H1 (cell line): ENCODE data around the gene BTD. TPM values are rescaled to one million over a fixed set of nuclear protein-coding genes. Genes with fewer than 3 reads are reported as not detected.

Source experiments
- CTCF ChIA-PET: fragments of 300-600 bp; sonication (Branson Sonifier 250); formaldehyde crosslinking; loops from one replicate; lab custom pipeline; 2021; ENCODE audit not compliant: partially characterized antibody; lab: Charles Lee
- POLR2A ChIA-PET: fragments of 300-600 bp; sonication (Branson Sonifier 250); formaldehyde crosslinking; loops from one replicate; lab custom pipeline; 2021; ENCODE audit warnings: inconsistent platforms; ENCODE audit not compliant: partially characterized antibody; lab: Charles Lee
- DNase-seq, 2 experiments: peaks; one replicate each; pipeline versions ENCODE4 v3.0.0 to v3.0.0-alpha.2; 2010 to 2022; ENCODE audit warnings: low spot score in 2 of 2, low read depth in 1 of 2, mixed read lengths in 1 of 2
- FAIRE-seq: peaks from 2 replicates; lab custom pipeline; 2011; peaks lifted over from hg19 to GRCh38; lab: Jason Lieb, UNC
- H2AFZ ChIP-seq: 2 replicates; pipeline ENCODE4 v1.8.1; 2012; ENCODE audit warnings: low read length, inconsistent platforms
- H2AK5ac ChIP-seq: 2 replicates; pipeline ENCODE4 v1.6.1; 2013; ENCODE audit warnings: low read depth, low read length
- H2BK120ac ChIP-seq: replicated peaks from 2 replicates; pipeline ENCODE3; 2013; ENCODE audit warnings: low read depth, low read length, inconsistent platforms
- H2BK12ac ChIP-seq: 2 replicates; pipeline ENCODE4 v1.6.1; 2013; ENCODE audit warnings: low read depth, low read length
- H2BK15ac ChIP-seq: 2 replicates; pipeline ENCODE4 v1.6.1; 2013; ENCODE audit warnings: low read length
- H2BK20ac ChIP-seq: 2 replicates; pipeline ENCODE4 v1.6.1; 2013; ENCODE audit warnings: low read length
- H2BK5ac ChIP-seq: 2 replicates; pipeline ENCODE4 v1.6.1; 2013; ENCODE audit warnings: low read depth, low read length
- H3K14ac ChIP-seq: 2 replicates; pipeline ENCODE4 v1.6.1; 2013; ENCODE audit warnings: inconsistent platforms; ENCODE audit not compliant: insufficient read length
- H3K18ac ChIP-seq: 2 replicates; pipeline ENCODE4 v1.6.1; 2013; ENCODE audit warnings: low read length; ENCODE audit errors: extremely low read depth
- H3K23ac ChIP-seq: 2 replicates; pipeline ENCODE4 v1.6.1; 2013; ENCODE audit warnings: inconsistent platforms; ENCODE audit not compliant: insufficient read length
- H3K23me2 ChIP-seq: 2 replicates; pipeline ENCODE4 v1.6.1; 2013; ENCODE audit warnings: low read depth, low read length
- H3K27ac ChIP-seq: 2 replicates; pipeline ENCODE4 v1.6.1; 2011; ENCODE audit warnings: low read depth, low read length, inconsistent platforms
- H3K27me3 ChIP-seq, 4 experiments: replicated peaks in 1 of 4; 1 replicate in 1 of 4; 2 replicates in 3 of 4; pipeline versions ENCODE4 v1.6.1 to v1.8.1; 2011 to 2013; ENCODE audit warnings: low read length in 3 of 4, mild to moderate bottlenecking in 3 of 4, inconsistent platforms in 2 of 4, mixed read lengths in 2 of 4, moderate library complexity in 1 of 4; ENCODE audit not compliant: control insufficient read depth in 3 of 4, insufficient read depth in 3 of 4; ENCODE audit errors: extremely low read depth in 1 of 4
- H3K36me3 ChIP-seq, 4 experiments: 2 replicates each; pipeline versions ENCODE4 v1.6.1 to v1.8.1; 2011 to 2013; ENCODE audit warnings: mild to moderate bottlenecking in 4 of 4, low read length in 3 of 4, moderate library complexity in 2 of 4, control low read depth in 1 of 4, inconsistent platforms in 1 of 4; ENCODE audit not compliant: insufficient read depth in 4 of 4, control insufficient read depth in 2 of 4
- H3K4ac ChIP-seq: replicated peaks from 2 replicates; pipeline ENCODE3; 2013; ENCODE audit warnings: low read length, low read depth, mixed read lengths, inconsistent platforms; ENCODE audit not compliant: insufficient read length
- H3K4me1 ChIP-seq, 4 experiments: replicated peaks in 1 of 4; 1 replicate in 1 of 4; 2 replicates in 3 of 4; pipeline versions ENCODE4 v1.6.1 to v1.8.1; 2011 to 2013; ENCODE audit warnings: low read length in 3 of 4, inconsistent platforms in 2 of 4, mixed read lengths in 1 of 4; ENCODE audit not compliant: insufficient read depth in 4 of 4, control insufficient read depth in 3 of 4
- H3K4me2 ChIP-seq, 2 experiments: 2 replicates each; pipeline versions ENCODE4 v1.6.1 to v1.8.1; 2011 to 2013; ENCODE audit warnings: low read depth in 2 of 2, low read length in 2 of 2, control low read depth in 1 of 2, inconsistent platforms in 1 of 2, mild to moderate bottlenecking in 1 of 2; ENCODE audit not compliant: insufficient read depth in 1 of 2
- H3K4me3 ChIP-seq, 4 experiments: fragments of 200-600, 300-600 bp in 1 of 4; sonication (generic), shearing (Covaris generic), sonication (Bioruptor Twin) in 1 of 4; 2 replicates each; pipeline versions ENCODE4 v1.5.1 to v1.8.1; 2011 to 2016; ENCODE audit warnings: low read length in 4 of 4, low read depth in 3 of 4, control low read depth in 2 of 4, inconsistent platforms in 2 of 4, mild to moderate bottlenecking in 2 of 4, mixed read lengths in 1 of 4, moderate library complexity in 1 of 4; ENCODE audit not compliant: insufficient read depth in 2 of 4; ENCODE audit errors: extremely low read depth in 1 of 4
- H3K56ac ChIP-seq: replicated peaks from 2 replicates; pipeline ENCODE3; 2013; ENCODE audit warnings: low read depth, mild to moderate bottlenecking, mixed read lengths, low read length, inconsistent platforms; ENCODE audit not compliant: insufficient read length
- H3K79me1 ChIP-seq: 2 replicates; pipeline ENCODE4 v1.6.1; 2013; ENCODE audit warnings: low read depth, low read length, control low read depth
- H3K79me2 ChIP-seq, 2 experiments: 2 replicates each; pipeline versions ENCODE4 v1.6.1 to v1.8.1; 2012 to 2013; ENCODE audit warnings: low read length in 2 of 2, mild to moderate bottlenecking in 2 of 2, inconsistent platforms in 1 of 2; ENCODE audit not compliant: insufficient read depth in 2 of 2, control insufficient read depth in 1 of 2
- H3K9ac ChIP-seq, 4 experiments: replicated peaks in 1 of 4; 1 replicate in 1 of 4; 2 replicates in 3 of 4; pipeline versions ENCODE4 v1.6.1 to v1.8.1; 2011 to 2013; ENCODE audit warnings: low read depth in 3 of 4, low read length in 3 of 4, control low read depth in 2 of 4, mild to moderate bottlenecking in 2 of 4, moderate library complexity in 2 of 4, inconsistent platforms in 1 of 4; ENCODE audit errors: extremely low read depth in 1 of 4
- H3K9me3 ChIP-seq, 2 experiments: 2 replicates each; pipeline versions ENCODE4 v1.6.1 to v1.8.1; 2012 to 2013; ENCODE audit warnings: mild to moderate bottlenecking in 2 of 2, moderate library complexity in 2 of 2, control low read depth in 1 of 2, inconsistent platforms in 1 of 2, low read depth in 1 of 2, low read length in 1 of 2, mixed read lengths in 1 of 2; ENCODE audit not compliant: insufficient read depth in 2 of 2
- H4K20me1 ChIP-seq, 2 experiments: replicated peaks in 1 of 2; 2 replicates each; pipeline versions ENCODE3 to v1.8.1; 2011 to 2013; ENCODE audit warnings: inconsistent platforms in 2 of 2, low read length in 2 of 2, mild to moderate bottlenecking in 1 of 2; ENCODE audit not compliant: insufficient read depth in 2 of 2, control insufficient read depth in 1 of 2
- H4K5ac ChIP-seq: 2 replicates; pipeline ENCODE4 v1.6.1; 2013; ENCODE audit warnings: low read length, low read depth, mixed read lengths, inconsistent platforms; ENCODE audit not compliant: insufficient read length
- H4K8ac ChIP-seq: 2 replicates; pipeline ENCODE4 v1.8.0; 2013; ENCODE audit warnings: mild to moderate bottlenecking, moderate library complexity, low read length, inconsistent platforms; ENCODE audit not compliant: insufficient read depth; ENCODE audit errors: extremely low read depth
- H4K91ac ChIP-seq: replicated peaks from 2 replicates; pipeline ENCODE3; 2013; ENCODE audit warnings: low read length, mixed read lengths, inconsistent platforms; ENCODE audit not compliant: insufficient read length
- GTF2F1 ChIP-seq: IDR thresholded peaks from 2 replicates; pipeline ENCODE4 v1.6.1; 2012; ENCODE audit warnings: low read depth, low read length, improper control_type of control experiment, borderline replicate concordance
- MAFK ChIP-seq: IDR thresholded peaks from 2 replicates; pipeline ENCODE4 v1.6.1; 2012; ENCODE audit warnings: low read depth, mild to moderate bottlenecking, improper control_type of control experiment, low read length
- RFX5 ChIP-seq: IDR thresholded peaks from 2 replicates; pipeline ENCODE4 v1.6.1; 2011; ENCODE audit warnings: low read depth, low read length, improper control_type of control experiment, borderline replicate concordance
- TCF12 ChIP-seq: IDR thresholded peaks from 2 replicates; pipeline ENCODE4 v1.6.1; 2011; ENCODE audit warnings: low read depth, mild to moderate bottlenecking, low read length
- WGBS, 2 experiments: shearing (Covaris generic) in 1 of 2; methylation state at CpG; one replicate each; pipeline versions ENCODE4 v1.1.6 to v1.1.7; 2013 to 2015; ENCODE audit warnings: low lambda C conversion rate in 2 of 2, mixed read lengths in 2 of 2, inconsistent platforms in 1 of 2, low coverage in 1 of 2, missing lambda C conversion rate in 1 of 2; ENCODE audit not compliant: insufficient replicate concordance in 2 of 2, insufficient coverage in 1 of 2, insufficient read length in 1 of 2; ENCODE audit errors: extremely low coverage in 1 of 2, missing lambda C conversion rate in 1 of 2; 5-methylcytosine and 5-hydroxymethylcytosine counted together
- polyA plus RNA-seq, 7 experiments: library from polyadenylated mRNA; depleted of rRNA in 3 of 7; stranded (reverse) in 5 of 7; unstranded in 2 of 7; fragments of >200 nt in 5 of 7; fragments of 200-250 nt in 2 of 7; gene quantifications; 1 replicate in 5 of 7; 2 replicates in 1 of 7; 4 replicates in 1 of 7; pipeline versions ENCODE4 v1.2.1 to v1.2.3, GENCODE V29; 2011 to 2013; ENCODE audit warnings: missing spikeins in 2 of 7, mixed read lengths in 2 of 7
- total RNA-seq: library from RNA; stranded (reverse); fragmentation: NEBNext Ultra II Directional; extraction: Animal tissue kit (Norgen Biotek cat#: 25700); gene quantifications from 2 replicates; pipeline ENCODE4 v1.2.1, GENCODE V29; 2021

BTD gene
- total and polyA plus RNA-seq, 2 of the 8 experiments (the other 6 are each of a cell fraction or from before 2014, with no cell fraction given) = 21.8 to 36.7 TPM

GRCh38 chr3:15581471-15582394, 19.8 kb upstream of the BTD start:
- Histone ChIP-seq H2BK120ac (no peak overlapping the region), H2BK20ac (no peak overlapping the region), H3K4me2 (no peak overlapping the region), H2AK5ac (no peak overlapping the region), H3K56ac (no peak overlapping the region), H2AFZ (no peak overlapping the region), H3K27me3 (no peaks in the 10 kb centered on the region), H3K23ac (no peak overlapping the region), H3K4me1 (no peaks in the 10 kb centered on the region), H2BK12ac (no peak overlapping the region), H3K27ac (no peak overlapping the region)
- ChIA-PET POLR2A (no interaction called here), CTCF (no interaction called here)
- TF ChIP-seq TCF12 (no peak), GTF2F1 (no peak), RFX5 (no peak), MAFK (no peak)
- TF ChIP-seq, all 59 proteins: peak for 0
- FAIRE-seq (no peak), DNase-seq (no peak)
- H3K9ac ChIP-seq = peak overlapping the region in 1 of 4 experiments; percentile 34; a peak in 1 of 7 replicates
- H4K91ac ChIP-seq = no peak overlapping the region
- no peaks in the 10 kb centered on the region; the same call in 1 of the 2 replicates for H3K79me1 ChIP-seq
- H4K8ac ChIP-seq = no peak overlapping the region
- H4K20me1 ChIP-seq = peaks cover 0 to 3% of the 10 kb centered on the region in 2 experiments
- 91% methylated on average over 3 of the region's 3 CpGs; no CpG with 5 or more reads in 1 of the 2 experiments for WGBS, 2 experiments
- H3K4me3 ChIP-seq = no peak overlapping the region
- peaks cover 2 to 34% (median 23%) of the 10 kb centered on the region in 4 experiments; a peak in 7 of 8 replicates for H3K36me3 ChIP-seq
- no peak overlapping the region for H3K14ac ChIP-seq
- H3K9me3 ChIP-seq = no peaks in the 10 kb centered on the region
- no peak overlapping the region for H4K5ac ChIP-seq
- H3K23me2 ChIP-seq = 0 out of 2 replicates have a peak, but pooled peaks cover 2% of the 10 kb centered on the region
- H3K4ac ChIP-seq = no peak overlapping the region
- H3K79me2 ChIP-seq = no peaks in the 10 kb centered on the region
- H3K18ac ChIP-seq = no peak overlapping the region
- no peak overlapping the region for H2BK15ac ChIP-seq
- H2BK5ac ChIP-seq = no peak overlapping the region
